SK-N-SH (cell line): ENCODE results near the gene CHST15. TPM values are rescaled to one million over a fixed set of nuclear protein-coding genes. Genes with fewer than 3 reads are reported as not detected.

Experiments used
- CTCF ChIA-PET: fragments of 300-600, 350-600 bp; formaldehyde crosslinking; extraction: SDS; loops from one replicate; lab custom pipeline; 2021; lab: Yijun Ruan, JAX
- POLR2A ChIA-PET: fragments of 350-600 bp; sonication (Branson Sonifier 250); formaldehyde crosslinking; extraction: SDS; loops from one replicate; lab custom pipeline; 2020; ENCODE audit warnings: antibody characterized with exemption, inconsistent platforms; lab: Yijun Ruan, JAX
- DNase-seq: peaks from one replicate; pipeline ENCODE4 v3.0.0; 2012
- H2AFZ ChIP-seq: fragments of 200-600 bp; sonication (generic); 2 replicates; pipeline ENCODE4 v1.8.1; 2016; ENCODE audit warnings: antibody characterized with exemption, mild to moderate bottlenecking, low read depth
- H3F3A ChIP-seq: fragments of 200-600 bp; sonication (generic); replicated peaks from 2 replicates; pipeline ENCODE3; 2016; ENCODE audit warnings: antibody characterized with exemption, mild to moderate bottlenecking; ENCODE audit not compliant: insufficient read depth
- H3K27ac ChIP-seq, 2 experiments: fragments of 200-500 bp in 1 of 2; fragments of 200-600 bp in 1 of 2; sonication (Bioruptor generic) in 1 of 2; sonication (generic), shearing (Covaris generic) in 1 of 2; 2 replicates each; pipeline versions ENCODE4 v1.5.1 to v1.6.1; 2014 to 2016; ENCODE audit warnings: low read depth in 2 of 2, inconsistent platforms in 1 of 2, low read length in 1 of 2, mild to moderate bottlenecking in 1 of 2, mixed read lengths in 1 of 2
- H3K27me3 ChIP-seq: fragments of 200-600 bp; sonication (generic), shearing (Covaris generic); 2 replicates; pipeline ENCODE4 v1.6.1; 2016; ENCODE audit warnings: mixed run types; ENCODE audit not compliant: insufficient read depth
- H3K36me3 ChIP-seq, 2 experiments: fragments of 200-500 bp in 1 of 2; fragments of 200-600 bp in 1 of 2; sonication (Bioruptor generic) in 1 of 2; sonication (generic) in 1 of 2; replicated peaks in 1 of 2; 2 replicates each; pipeline versions ENCODE3 to v1.5.1; 2014 to 2016; ENCODE audit warnings: low read length in 1 of 2, mild to moderate bottlenecking in 1 of 2; ENCODE audit not compliant: insufficient read depth in 2 of 2, control insufficient read depth in 1 of 2
- H3K4me1 ChIP-seq, 2 experiments: fragments of 200-500 bp in 1 of 2; fragments of 200-600 bp in 1 of 2; sonication (Bioruptor generic) in 1 of 2; sonication (generic), shearing (Covaris generic) in 1 of 2; 2 replicates each; pipeline versions ENCODE4 v1.5.1 to v1.6.1; 2014 to 2016; ENCODE audit warnings: low read depth in 1 of 2, low read length in 1 of 2, mixed run types in 1 of 2; ENCODE audit not compliant: insufficient read depth in 2 of 2, control insufficient read depth in 1 of 2
- H3K4me2 ChIP-seq: fragments of 200-600 bp; sonication (generic), shearing (Covaris generic); 2 replicates; pipeline ENCODE4 v1.6.1; 2017; ENCODE audit warnings: mixed run types
- H3K4me3 ChIP-seq, 2 experiments: fragments of 200-500 bp in 1 of 2; fragments of 200-600 bp in 1 of 2; sonication (Bioruptor generic) in 1 of 2; sonication (generic), shearing (Covaris generic) in 1 of 2; 2 replicates each; pipeline versions ENCODE4 v1.5.1 to v1.8.1; 2014 to 2016; ENCODE audit warnings: low read depth in 2 of 2, inconsistent platforms in 1 of 2, low read length in 1 of 2, mild to moderate bottlenecking in 1 of 2, mixed read lengths in 1 of 2, moderate library complexity in 1 of 2
- H3K79me2 ChIP-seq: fragments of 200-600 bp; sonication (generic); 2 replicates; pipeline ENCODE4 v1.8.1; 2017; ENCODE audit warnings: mild to moderate bottlenecking; ENCODE audit not compliant: insufficient read depth
- H3K9ac ChIP-seq: fragments of 200-600 bp; sonication (generic); 2 replicates; pipeline ENCODE4 v1.6.1; 2017; ENCODE audit warnings: mixed run types
- H3K9me2 ChIP-seq: fragments of 200-600 bp; sonication (generic); 2 replicates; pipeline ENCODE4 v1.6.1; 2017; ENCODE audit warnings: mixed run types
- H3K9me3 ChIP-seq: fragments of 200-600 bp; sonication (generic); 2 replicates; pipeline ENCODE4 v1.6.1; 2017; ENCODE audit warnings: mixed run types, mild to moderate bottlenecking, moderate library complexity
- H4K20me1 ChIP-seq: fragments of 200-600 bp; sonication (generic); 2 replicates; pipeline ENCODE4 v1.6.1; 2017; ENCODE audit warnings: mild to moderate bottlenecking, mixed run types; ENCODE audit not compliant: insufficient read depth
- CHD2 ChIP-seq: fragments of 150-350 bp; IDR thresholded peaks from 2 replicates; pipeline ENCODE4 v1.6.1; 2018; ENCODE audit warnings: low read length; ENCODE audit not compliant: partially characterized antibody
- GABPA ChIP-seq: IDR thresholded peaks from 2 replicates; pipeline ENCODE4 v1.4.0; 2012; ENCODE audit warnings: low read depth, mild to moderate bottlenecking
- JUND ChIP-seq: IDR thresholded peaks from 2 replicates; pipeline ENCODE4 v1.4.0; 2012
- MEF2A ChIP-seq: IDR thresholded peaks from 2 replicates; pipeline ENCODE4 v1.4.0; 2012; ENCODE audit warnings: low read depth, borderline replicate concordance
- MXI1 ChIP-seq: IDR thresholded peaks from 2 replicates; pipeline ENCODE4 v1.6.1; 2012; ENCODE audit warnings: mild to moderate bottlenecking, low read depth, low read length, improper control_type of control experiment
- NFIC ChIP-seq: IDR thresholded peaks from 2 replicates; pipeline ENCODE4 v1.4.0; 2012; ENCODE audit warnings: borderline replicate concordance
- NRF1 ChIP-seq: IDR thresholded peaks from 2 replicates; pipeline ENCODE4 v1.6.1; 2012; ENCODE audit warnings: low read depth, mild to moderate bottlenecking, low read length
- RAD21 ChIP-seq: IDR thresholded peaks from 2 replicates; pipeline ENCODE4 v1.6.1; 2012; ENCODE audit warnings: mild to moderate bottlenecking, low read length
- REST ChIP-seq: IDR thresholded peaks from 2 replicates; pipeline ENCODE4 v1.6.1; 2012; ENCODE audit warnings: mild to moderate bottlenecking, low read depth, low read length, moderate library complexity
- RFX5 ChIP-seq: IDR thresholded peaks from 2 replicates; pipeline ENCODE4 v1.6.1; 2012; ENCODE audit warnings: mild to moderate bottlenecking, improper control_type of control experiment, low read length
- SMC3 ChIP-seq: IDR thresholded peaks from 2 replicates; pipeline ENCODE4 v1.6.1; 2012; ENCODE audit warnings: low read depth, low read length, improper control_type of control experiment
- TEAD4 ChIP-seq: IDR thresholded peaks from 2 replicates; pipeline ENCODE4 v1.4.0; 2012; ENCODE audit warnings: mild to moderate bottlenecking, borderline replicate concordance; ENCODE audit not compliant: insufficient read depth
- USF2 ChIP-seq: fragments of 150-350 bp; IDR thresholded peaks from 2 replicates; pipeline ENCODE4 v1.6.1; 2017; ENCODE audit warnings: antibody characterized with exemption, low read length, low read depth, borderline replicate concordance
- YY1 ChIP-seq: IDR thresholded peaks from 2 replicates; pipeline ENCODE4 v1.4.0; 2012; ENCODE audit warnings: low read depth, mild to moderate bottlenecking
- WGBS: methylation state at CpG from one replicate; pipeline ENCODE4 v1.1.6; 2017; ENCODE audit warnings: low lambda C conversion rate; 5-methylcytosine and 5-hydroxymethylcytosine counted together
- polyA plus RNA-seq, 3 experiments: library from polyadenylated mRNA; depleted of rRNA; stranded (reverse); fragments of >200 nt; gene quantifications; 2 replicates each; pipeline ENCODE4 v1.2.3, GENCODE V29; 2012
- TF ChIP-seq, protein P1 (sequence below): fragments of 200-600 bp; sonication (generic); IDR thresholded peaks from 2 replicates; pipeline ENCODE4 v1.6.1; 2017; ENCODE audit warnings: antibody characterized with exemption, mild to moderate bottlenecking, moderate library complexity

Gene CHST15
- polyA plus RNA-seq, 1 of the 3 experiments (the other 2 are of a cell fraction): 0.02 TPM

DNA sequence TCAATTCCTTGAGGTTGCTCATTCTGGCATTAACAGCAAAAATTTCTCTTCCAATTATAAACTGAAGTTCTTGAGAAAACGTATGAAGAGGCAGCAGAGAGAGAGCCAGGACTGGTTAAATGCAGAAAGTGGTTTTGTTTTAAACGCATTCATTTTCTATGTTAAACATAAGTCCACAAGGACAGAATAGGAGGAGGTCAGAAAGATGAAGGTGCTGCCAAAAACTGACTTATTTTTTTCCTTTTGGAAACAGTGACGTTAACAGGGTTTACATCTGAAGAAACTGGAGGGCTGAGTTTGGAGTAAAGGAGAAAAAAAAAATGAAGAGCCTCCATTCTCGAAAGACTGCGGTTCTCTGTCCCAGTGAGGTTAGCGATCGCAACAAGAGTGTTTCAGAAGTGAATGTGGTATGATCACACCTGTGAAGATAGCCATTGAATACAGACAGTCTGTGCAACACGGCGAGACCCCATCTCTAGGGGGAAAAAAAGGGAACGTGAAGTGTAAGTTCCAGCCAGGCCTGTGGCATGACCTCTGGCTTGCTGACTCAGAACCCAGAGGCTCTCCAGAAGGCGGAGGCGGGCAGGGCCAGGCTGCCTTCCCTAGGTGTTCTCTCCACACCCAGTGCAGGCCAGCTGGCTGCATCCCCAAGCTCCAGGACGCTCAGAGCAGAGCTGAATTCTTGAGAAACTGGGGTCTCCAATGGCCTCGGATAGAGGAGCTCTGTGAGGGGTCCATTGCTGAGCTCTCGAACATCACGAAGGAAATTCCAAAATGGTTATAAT is 84.0 kb downstream of the CHST15 start:
- H3K9me2 ChIP-seq: no peaks in the 10 kb centered on the region
- 63% methylated on average over 14 of the region's 16 CpGs for WGBS
- H3K4me1 ChIP-seq: no peaks in the 10 kb centered on the region
- H3K4me3 ChIP-seq: no peak overlapping the region
- POLR2A ChIA-PET: interaction anchor here (0.7 kb wide), 1 partner anchor 9 kb away, joined by 3 read pairs; no protein-coding TSS in a partner anchor
- no peaks in the 10 kb centered on the region for H3K9me3 ChIP-seq
- no peaks in the 10 kb centered on the region for H3K79me2 ChIP-seq
- H4K20me1 ChIP-seq: no peaks in the 10 kb centered on the region
- TF ChIP-seq SMC3 (no peak), MEF2A (no peak), NRF1 (no peak), NFIC (no peak), REST (no peak), CHD2 (no peak), GABPA (no peak), MXI1 (no peak), RFX5 (no peak), USF2 (no peak), JUND (no peak), TEAD4 (no peak), RAD21 (no peak)
- no peaks in the 10 kb centered on the region for H3K27me3 ChIP-seq
- no peak overlapping the region for H3K4me2 ChIP-seq
- DNase-seq: no peak
- CTCF ChIA-PET: interaction anchor here (0.7 to 1.0 kb wide), 2 partner anchors 15 to 380 kb away, joined by 3 read pairs; no protein-coding TSS in a partner anchor
- H2AFZ ChIP-seq: no peak overlapping the region
- H3K9ac ChIP-seq: no peak overlapping the region
- no peaks in the 10 kb centered on the region for H3F3A ChIP-seq
- H3K36me3 ChIP-seq: no peaks in the 10 kb centered on the region
- H3K27ac ChIP-seq: no peak overlapping the region

DNA sequence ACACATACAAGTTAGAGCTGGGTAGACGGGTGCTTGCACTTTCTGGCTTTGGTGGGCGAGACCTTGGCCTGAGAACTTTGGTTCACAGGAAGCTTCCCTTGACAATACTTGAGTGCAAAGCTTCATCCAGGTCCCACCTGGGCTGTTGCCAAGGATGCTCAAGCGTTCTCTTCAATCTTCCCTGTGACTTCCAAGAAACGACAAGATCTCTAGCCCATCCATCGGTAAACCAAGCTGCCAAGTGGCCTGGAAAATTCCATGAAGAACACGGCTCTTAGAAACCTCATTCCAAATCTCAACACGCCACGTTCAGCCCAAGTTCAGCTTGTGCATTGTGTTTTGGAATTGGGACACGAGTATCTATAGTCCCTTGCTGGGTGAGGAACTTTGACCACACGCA is 84.7 kb downstream of the CHST15 start:
- CTCF ChIA-PET: interaction anchor here (1.0 kb wide), 1 partner anchor 381 kb away, joined by 3 read pairs; no protein-coding TSS in a partner anchor
- no peak for DNase-seq
- H4K20me1 ChIP-seq: no peaks in the 10 kb centered on the region
- no peaks in the 10 kb centered on the region for H3K9me3 ChIP-seq
- H3K9ac ChIP-seq: no peak overlapping the region
- WGBS: 59% methylated on average over 10 of the region's 10 CpGs
- H3F3A ChIP-seq: no peaks in the 10 kb centered on the region
- H3K4me2 ChIP-seq: no peak overlapping the region
- POLR2A ChIA-PET: no interaction called here
- H3K4me1 ChIP-seq: no peaks in the 10 kb centered on the region
- no peaks in the 10 kb centered on the region for H3K9me2 ChIP-seq
- TF ChIP-seq YY1 (no peak), RFX5 (no peak)
- TF ChIP-seq, protein P1, sequence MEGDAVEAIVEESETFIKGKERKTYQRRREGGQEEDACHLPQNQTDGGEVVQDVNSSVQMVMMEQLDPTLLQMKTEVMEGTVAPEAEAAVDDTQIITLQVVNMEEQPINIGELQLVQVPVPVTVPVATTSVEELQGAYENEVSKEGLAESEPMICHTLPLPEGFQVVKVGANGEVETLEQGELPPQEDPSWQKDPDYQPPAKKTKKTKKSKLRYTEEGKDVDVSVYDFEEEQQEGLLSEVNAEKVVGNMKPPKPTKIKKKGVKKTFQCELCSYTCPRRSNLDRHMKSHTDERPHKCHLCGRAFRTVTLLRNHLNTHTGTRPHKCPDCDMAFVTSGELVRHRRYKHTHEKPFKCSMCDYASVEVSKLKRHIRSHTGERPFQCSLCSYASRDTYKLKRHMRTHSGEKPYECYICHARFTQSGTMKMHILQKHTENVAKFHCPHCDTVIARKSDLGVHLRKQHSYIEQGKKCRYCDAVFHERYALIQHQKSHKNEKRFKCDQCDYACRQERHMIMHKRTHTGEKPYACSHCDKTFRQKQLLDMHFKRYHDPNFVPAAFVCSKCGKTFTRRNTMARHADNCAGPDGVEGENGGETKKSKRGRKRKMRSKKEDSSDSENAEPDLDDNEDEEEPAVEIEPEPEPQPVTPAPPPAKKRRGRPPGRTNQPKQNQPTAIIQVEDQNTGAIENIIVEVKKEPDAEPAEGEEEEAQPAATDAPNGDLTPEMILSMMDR: no peak
- TF ChIP-seq, all 33 proteins: peak for 0
- Histone ChIP-seq H3K36me3 (no peaks in the 10 kb centered on the region), H3K27ac (no peak overlapping the region), H3K27me3 (no peaks in the 10 kb centered on the region), H3K4me3 (no peak overlapping the region), H2AFZ (no peak overlapping the region), H3K79me2 (no peaks in the 10 kb centered on the region)
